NCI-H128 (cell line): ENCODE measurements around the gene NR2E3.
"Not testable (repeated sequence)": the region's sequence is repeated elsewhere in the genome, so short reads cannot be mapped to it uniquely, and the experiment has no call there.

ENCODE experiments used
- DNase-seq: peaks from one replicate; lab custom pipeline; 2025; ENCODE audit not compliant: unreplicated experiment; lab: John Stamatoyannopoulos, UW

NR2E3 gene

GRCh38 chr15:71813723-71814470, 3.5 kb downstream of the NR2E3 start:
- no peak for DNase-seq

GRCh38 chr15:71815301-71815700, 4.9 kb downstream of the NR2E3 start:
- DNase-seq, result no peak

- no peak for DNase-seq
Observed at GRCh38 chr15:71817351-71817750, 7.0 kb downstream of the NR2E3 start.

GRCh38 chr15:71820127-71820526, 9.8 kb downstream of the NR2E3 start:
- no peak for DNase-seq

- no peak for DNase-seq
Observed at GRCh38 chr15:71821547-71822129, 11.3 kb downstream of the NR2E3 start.

GRCh38 chr15:71822890-71823630, 12.7 kb downstream of the NR2E3 start:
- DNase-seq, result no peak

- no peak for DNase-seq
Observed at GRCh38 chr15:71823801-71824200, 13.4 kb downstream of the NR2E3 start.

- DNase-seq, result no peak
Observed at GRCh38 chr15:71825021-71825730, 14.8 kb downstream of the NR2E3 start.

- no peak for DNase-seq
Observed at GRCh38 chr15:71826196-71826595, 15.8 kb downstream of the NR2E3 start.

GRCh38 chr15:71830981-71831380, 20.6 kb downstream of the NR2E3 start:
- DNase-seq, result no peak

GRCh38 chr15:71841563-71841962, 31.2 kb downstream of the NR2E3 start:
- no peak for DNase-seq

GRCh38 chr15:71844916-71845315, 34.6 kb downstream of the NR2E3 start:
- no peak for DNase-seq

GRCh38 chr15:71853543-71853942, 43.2 kb downstream of the NR2E3 start:
- DNase-seq, result no peak

- DNase-seq, result not testable (repeated sequence)
Observed at GRCh38 chr15:71858232-71858631, 47.9 kb downstream of the NR2E3 start.
